ENCODE measurements around the gene DNAJC9.

DNA sequence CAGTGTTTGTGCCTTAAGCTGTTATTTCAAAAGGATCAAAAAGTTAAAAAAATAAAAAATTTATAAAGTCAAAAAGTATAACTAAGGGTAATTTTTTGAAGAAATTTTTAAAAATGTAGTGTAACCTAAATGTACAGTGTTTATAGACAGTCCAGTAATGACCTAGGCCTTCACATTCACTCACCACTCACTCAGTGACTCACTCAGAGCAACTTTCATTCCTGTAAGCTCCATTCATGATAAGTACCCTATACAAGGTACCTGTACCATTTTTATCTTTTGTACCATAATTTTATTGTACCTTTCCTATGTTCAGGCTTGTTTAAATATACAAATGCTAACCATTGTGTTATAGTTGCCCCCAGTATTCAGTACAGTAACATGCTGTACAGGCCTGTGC lies 21.5 kb downstream of the DNAJC9 start:
- TF ChIP-seq, protein P1, sequence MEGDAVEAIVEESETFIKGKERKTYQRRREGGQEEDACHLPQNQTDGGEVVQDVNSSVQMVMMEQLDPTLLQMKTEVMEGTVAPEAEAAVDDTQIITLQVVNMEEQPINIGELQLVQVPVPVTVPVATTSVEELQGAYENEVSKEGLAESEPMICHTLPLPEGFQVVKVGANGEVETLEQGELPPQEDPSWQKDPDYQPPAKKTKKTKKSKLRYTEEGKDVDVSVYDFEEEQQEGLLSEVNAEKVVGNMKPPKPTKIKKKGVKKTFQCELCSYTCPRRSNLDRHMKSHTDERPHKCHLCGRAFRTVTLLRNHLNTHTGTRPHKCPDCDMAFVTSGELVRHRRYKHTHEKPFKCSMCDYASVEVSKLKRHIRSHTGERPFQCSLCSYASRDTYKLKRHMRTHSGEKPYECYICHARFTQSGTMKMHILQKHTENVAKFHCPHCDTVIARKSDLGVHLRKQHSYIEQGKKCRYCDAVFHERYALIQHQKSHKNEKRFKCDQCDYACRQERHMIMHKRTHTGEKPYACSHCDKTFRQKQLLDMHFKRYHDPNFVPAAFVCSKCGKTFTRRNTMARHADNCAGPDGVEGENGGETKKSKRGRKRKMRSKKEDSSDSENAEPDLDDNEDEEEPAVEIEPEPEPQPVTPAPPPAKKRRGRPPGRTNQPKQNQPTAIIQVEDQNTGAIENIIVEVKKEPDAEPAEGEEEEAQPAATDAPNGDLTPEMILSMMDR (IDR thresholded peaks at IDR 0.05), result no peak
- no peak for TF ChIP-seq POLR2A (IDR thresholded peaks at IDR 0.05)

Measured in Peyer's patch (tissue), 4 donors.